Astrocyte (in vitro differentiated cells and primary cell): ENCODE results near the gene FOXD1. TPM values are rescaled to one million over a fixed set of nuclear protein-coding genes. Genes with fewer than 3 reads are reported as not detected.

ENCODE experiments used
- DNase-seq: peaks from one replicate; pipeline ENCODE4 v3.0.0-alpha.2; 2010; ENCODE audit warnings: low read depth
- FAIRE-seq: peaks from 2 replicates; lab custom pipeline; 2011; peaks lifted over from hg19 to GRCh38; lab: Jason Lieb, UNC
- H2AFZ ChIP-seq: 2 replicates; pipeline ENCODE4 v1.6.0; 2012; ENCODE audit warnings: low read depth, low read length, inconsistent platforms
- H3K27ac ChIP-seq: 2 replicates; pipeline ENCODE4 v1.5.1; 2011; ENCODE audit warnings: low read depth, low read length, inconsistent platforms
- H3K27me3 ChIP-seq: 2 replicates; pipeline ENCODE4 v1.6.0; 2011; ENCODE audit warnings: low read length, inconsistent platforms; ENCODE audit not compliant: insufficient read depth
- H3K36me3 ChIP-seq: 2 replicates; pipeline ENCODE4 v1.5.1; 2011; ENCODE audit warnings: low read length, inconsistent platforms; ENCODE audit not compliant: insufficient read depth
- H3K4me1 ChIP-seq: 2 replicates; pipeline ENCODE4 v1.5.1; 2011; ENCODE audit warnings: low read length, inconsistent platforms; ENCODE audit not compliant: insufficient read depth
- H3K4me2 ChIP-seq: 2 replicates; pipeline ENCODE4 v1.6.0; 2012; ENCODE audit warnings: low read length, inconsistent platforms
- H3K4me3 ChIP-seq: 2 replicates; pipeline ENCODE4 v1.5.1; 2011; ENCODE audit warnings: low read depth, mild to moderate bottlenecking, low read length, inconsistent platforms; ENCODE audit not compliant: insufficient read depth
- H3K79me2 ChIP-seq: 2 replicates; pipeline ENCODE4 v1.6.0; 2012; ENCODE audit warnings: mild to moderate bottlenecking, low read length, inconsistent platforms; ENCODE audit not compliant: insufficient read depth
- H3K9ac ChIP-seq: 2 replicates; pipeline ENCODE4 v1.6.0; 2012; ENCODE audit warnings: mild to moderate bottlenecking, low read length, inconsistent platforms
- H3K9me3 ChIP-seq: 2 replicates; pipeline ENCODE4 v1.5.1; 2012; ENCODE audit warnings: low read depth, mild to moderate bottlenecking, low read length, inconsistent platforms; ENCODE audit not compliant: insufficient read depth
- H4K20me1 ChIP-seq: 2 replicates; pipeline ENCODE4 v1.6.0; 2012; ENCODE audit warnings: low read length, inconsistent platforms; ENCODE audit not compliant: insufficient read depth
- H3K27ac Mint-ChIP-seq: one replicate; pipeline ENCODE4 v1.8.0; 2021; ENCODE audit warnings: mild to moderate bottlenecking, mixed read lengths; ENCODE audit not compliant: unreplicated experiment
- H3K27me3 Mint-ChIP-seq: one replicate; pipeline ENCODE4 v1.8.0; 2021; ENCODE audit warnings: low read depth, mixed read lengths; ENCODE audit not compliant: unreplicated experiment
- H3K36me3 Mint-ChIP-seq: one replicate; pipeline ENCODE4 v1.8.0; 2021; ENCODE audit warnings: low read depth, mixed read lengths; ENCODE audit not compliant: unreplicated experiment
- H3K4me1 Mint-ChIP-seq: one replicate; pipeline ENCODE4 v1.8.0; 2021; ENCODE audit warnings: low read depth, mixed read lengths; ENCODE audit not compliant: unreplicated experiment
- H3K4me3 Mint-ChIP-seq: one replicate; pipeline ENCODE4 v1.8.0; 2021; ENCODE audit warnings: mild to moderate bottlenecking, moderate library complexity, mixed read lengths; ENCODE audit not compliant: unreplicated experiment
- H3K9me3 Mint-ChIP-seq: one replicate; pipeline ENCODE4 v1.8.0; 2021; ENCODE audit warnings: mild to moderate bottlenecking, mixed read lengths; ENCODE audit not compliant: unreplicated experiment
- CTCF ChIP-seq: IDR thresholded peaks from 2 replicates; pipeline ENCODE4 v1.5.1; 2011; ENCODE audit warnings: low read depth, mild to moderate bottlenecking, inconsistent platforms, low read length, moderate library complexity; ENCODE audit not compliant: insufficient read depth
- EZH2 ChIP-seq: IDR thresholded peaks from 2 replicates; pipeline ENCODE4 v1.6.1; 2012; ENCODE audit warnings: mild to moderate bottlenecking, low read length, inconsistent platforms; ENCODE audit not compliant: insufficient read depth
- total RNA-seq: library from RNA; stranded (reverse); gene quantifications from 2 replicates; pipeline ENCODE4 v1.2.1, GENCODE V29; 2021

Gene FOXD1
- total RNA-seq, 1 donor from 2014 or later, result 16.9 TPM

GRCh38 chr5:73444499-73445438 is 3.8 kb downstream of the FOXD1 start:
- no peak for TF ChIP-seq CTCF
- no peak for TF ChIP-seq EZH2
- H3K36me3 Mint-ChIP-seq, result peaks cover 5% of the 10 kb centered on the region
- peak overlapping the region; percentile 95 for H3K9ac ChIP-seq
- DNase-seq, result no peak
- peak overlapping the region; percentile 83 for H3K4me2 ChIP-seq
- H3K4me3 ChIP-seq, result peak overlapping the region; percentile 91
- H3K36me3 ChIP-seq, result peaks cover 3% of the 10 kb centered on the region
- peaks cover 80% of the 10 kb centered on the region for H3K79me2 ChIP-seq
- peak overlapping the region; percentile 82 for H3K4me3 Mint-ChIP-seq
- H4K20me1 ChIP-seq, result peaks cover 36% of the 10 kb centered on the region
- no peaks in the 10 kb centered on the region for H3K4me1 Mint-ChIP-seq
- peaks cover 19% of the 10 kb centered on the region for H3K9me3 Mint-ChIP-seq
- no peak for FAIRE-seq
- peak overlapping the region; percentile 74 for H3K27ac ChIP-seq
- H3K27me3 ChIP-seq, result no peaks in the 10 kb centered on the region
- H3K27ac Mint-ChIP-seq, result peak overlapping the region; percentile 91
- H2AFZ ChIP-seq, result no peak overlapping the region
- H3K4me1 ChIP-seq, result peaks cover 38% of the 10 kb centered on the region
- no peaks in the 10 kb centered on the region for H3K9me3 ChIP-seq
- peaks cover 66% of the 10 kb centered on the region for H3K27me3 Mint-ChIP-seq

GRCh38 chr5:73443829-73444498 is 4.6 kb downstream of the FOXD1 start:
- H3K36me3 ChIP-seq, result peaks cover 3% of the 10 kb centered on the region
- TF ChIP-seq EZH2, result no peak
- no peak for TF ChIP-seq CTCF
- peak overlapping the region; percentile 57 for H3K4me3 Mint-ChIP-seq
- H3K9me3 Mint-ChIP-seq, result peaks cover 19% of the 10 kb centered on the region
- FAIRE-seq, result no peak
- no peaks in the 10 kb centered on the region for H3K9me3 ChIP-seq
- H2AFZ ChIP-seq, result no peak overlapping the region
- no peaks in the 10 kb centered on the region for H3K4me1 Mint-ChIP-seq
- no peak for DNase-seq
- peak overlapping the region; percentile 91 for H3K4me3 ChIP-seq
- H3K27ac Mint-ChIP-seq, result peak overlapping the region; percentile 49
- H3K79me2 ChIP-seq, result peaks cover 77% of the 10 kb centered on the region
- peak overlapping the region; percentile 74 for H3K27ac ChIP-seq
- peak overlapping the region; percentile 83 for H3K4me2 ChIP-seq
- peaks cover 66% of the 10 kb centered on the region for H3K27me3 Mint-ChIP-seq
- peaks cover 5% of the 10 kb centered on the region for H3K36me3 Mint-ChIP-seq
- peaks cover 36% of the 10 kb centered on the region for H4K20me1 ChIP-seq
- peak overlapping the region; percentile 95 for H3K9ac ChIP-seq
- H3K27me3 ChIP-seq, result no peaks in the 10 kb centered on the region
- H3K4me1 ChIP-seq, result peaks cover 35% of the 10 kb centered on the region
